Stimulated activated CD8-positive, alpha-beta memory T cell treated with anti-CD3 and anti-CD28 coated beads, Interleukin-2, amount 100 ng/mL, for 1 hour (primary cell): ENCODE data around the gene OOSP2.

Experiments
- DNase-seq, 2 donors: peaks; one replicate each; pipeline ENCODE4 v3.0.0-alpha.2; 2020; ENCODE audit warnings: low read depth in 2 of 2

Gene OOSP2

GRCh38 chr11:60078745-60079144 lies 38.5 kb downstream of the OOSP2 start:
- no peak for DNase-seq

GRCh38 chr11:60080535-60080934 lies 40.3 kb downstream of the OOSP2 start:
- DNase-seq: no peak

- no peak for DNase-seq
These were observed 44.5 kb downstream of the OOSP2 start for GRCh38 chr11:60084631-60085273.

GRCh38 chr11:60085909-60086308 lies 45.7 kb downstream of the OOSP2 start:
- no peak for DNase-seq

- DNase-seq: no peak
These were observed 47.0 kb downstream of the OOSP2 start for GRCh38 chr11:60087239-60087638.

- no peak for DNase-seq
These were observed 48.2 kb downstream of the OOSP2 start, which contains the start of gene MS4A2 for GRCh38 chr11:60088364-60088763. MS4A2 (plus strand) TSS chr11:60088664; CDS start chr11:60088766, 102 bp downstream.

- no peak for DNase-seq
These were observed 55.4 kb downstream of the OOSP2 start for GRCh38 chr11:60095477-60096120.

- DNase-seq: no peak
These were observed 57.0 kb downstream of the OOSP2 start for GRCh38 chr11:60097189-60097588.
